Loucy (cell line): ENCODE results near the gene DISC1.

Experiments used
- H2AFZ ChIP-seq: fragments of 200-600 bp; sonication (generic); 2 replicates; pipeline ENCODE4 v1.6.0; 2016; ENCODE audit warnings: antibody characterized with exemption, mild to moderate bottlenecking, low read length, moderate library complexity
- H3F3A ChIP-seq: fragments of 200-600 bp; 2 replicates; pipeline ENCODE4 v1.6.0; 2016; ENCODE audit warnings: antibody characterized with exemption, low read depth, mild to moderate bottlenecking
- H3K27me3 ChIP-seq: fragments of 200-600 bp; sonication (generic); 2 replicates; pipeline ENCODE4 v1.6.1; 2014; ENCODE audit warnings: low read length, mild to moderate bottlenecking; ENCODE audit not compliant: insufficient read depth, poor library complexity, severe bottlenecking
- H3K36me3 ChIP-seq: fragments of 200-600 bp; sonication (generic); 2 replicates; pipeline ENCODE4 v1.6.1; 2016; ENCODE audit warnings: low read length; ENCODE audit not compliant: insufficient read depth
- H3K4me1 ChIP-seq: fragments of 200-600 bp; sonication (generic); 2 replicates; pipeline ENCODE4 v1.5.1; 2014; ENCODE audit warnings: low read length, mild to moderate bottlenecking; ENCODE audit not compliant: insufficient read depth, poor library complexity, severe bottlenecking
- H3K4me2 ChIP-seq: fragments of 200-600 bp; sonication (generic); 2 replicates; pipeline ENCODE4 v1.6.0; 2014; ENCODE audit warnings: antibody characterized with exemption, low read length, low read depth, mild to moderate bottlenecking; ENCODE audit not compliant: poor library complexity, severe bottlenecking
- H3K4me3 ChIP-seq: fragments of 200-600 bp; sonication (generic); 2 replicates; pipeline ENCODE4 v1.5.1; 2014; ENCODE audit warnings: low read length, mild to moderate bottlenecking, mixed read lengths; ENCODE audit not compliant: poor library complexity, severe bottlenecking
- H3K79me2 ChIP-seq: fragments of 200-600 bp; sonication (generic); 2 replicates; pipeline ENCODE4 v1.6.1; 2014; ENCODE audit warnings: low read length; ENCODE audit not compliant: insufficient read depth
- H3K9ac ChIP-seq: fragments of 200-600 bp; sonication (generic); 2 replicates; pipeline ENCODE4 v1.6.0; 2014; ENCODE audit warnings: mild to moderate bottlenecking, low read depth, low read length, moderate library complexity; ENCODE audit not compliant: poor library complexity, severe bottlenecking
- H3K9me2 ChIP-seq: fragments of 200-600 bp; sonication (generic); replicated peaks from 2 replicates; pipeline ENCODE4 v1.6.1; 2016; ENCODE audit warnings: low read depth, low read length, mixed read lengths
- H3K9me3 ChIP-seq: fragments of 200-600 bp; sonication (generic); 2 replicates; pipeline ENCODE4 v1.6.1; 2014; ENCODE audit warnings: mild to moderate bottlenecking, antibody characterized with exemption, low read length, low read depth; ENCODE audit not compliant: insufficient read depth
- H4K20me1 ChIP-seq: fragments of 200-600 bp; sonication (generic); 2 replicates; pipeline ENCODE4 v1.6.0; 2014; ENCODE audit warnings: antibody characterized with exemption, low read length, mild to moderate bottlenecking; ENCODE audit not compliant: insufficient read depth, poor library complexity, severe bottlenecking
- CTCF ChIP-seq: fragments of 200-600 bp; sonication (generic); conservative IDR thresholded peaks from 2 replicates; pipeline ENCODE4 v1.5.1; 2014; ENCODE audit warnings: mild to moderate bottlenecking, antibody characterized with exemption, low read length
- EZH2phosphoT487 ChIP-seq: fragments of 200-600 bp; IDR thresholded peaks from 2 replicates; pipeline ENCODE4 v1.6.1; 2018; ENCODE audit warnings: antibody characterized with exemption, mild to moderate bottlenecking, moderate library complexity, borderline replicate concordance

DISC1 gene

GRCh38 chr1:231847612-231848397 is 221.2 kb downstream of the DISC1 start:
- Histone ChIP-seq H4K20me1 (peaks cover 7% of the 10 kb centered on the region), H3K4me3 (no peak overlapping the region), H3K79me2 (no peaks in the 10 kb centered on the region), H3K36me3 (no peaks in the 10 kb centered on the region), H3K9ac (no peak overlapping the region), H3K27me3 (no peaks in the 10 kb centered on the region), H3K9me2 (no peaks in the 10 kb centered on the region), H2AFZ (no peak overlapping the region), H3F3A (no peaks in the 10 kb centered on the region), H3K9me3 (no peaks in the 10 kb centered on the region), H3K4me2 (no peak overlapping the region), H3K4me1 (peaks cover 4% of the 10 kb centered on the region)
- TF ChIP-seq CTCF (no peak), EZH2phosphoT487 (no peak)

GRCh38 chr1:231849981-231850380 is 223.4 kb downstream of the DISC1 start:
- H2AFZ ChIP-seq, result no peak overlapping the region

GRCh38 chr1:231850786-231851185 is 224.2 kb downstream of the DISC1 start:
- H3K9ac ChIP-seq, result no peak overlapping the region
- peaks cover under 1% of the 10 kb centered on the region for H4K20me1 ChIP-seq
- no peaks in the 10 kb centered on the region for H3K36me3 ChIP-seq
- H3K9me3 ChIP-seq, result no peaks in the 10 kb centered on the region
- TF ChIP-seq EZH2phosphoT487 (no peak), CTCF (no peak)
- H3K27me3 ChIP-seq, result no peaks in the 10 kb centered on the region
- no peaks in the 10 kb centered on the region for H3K4me1 ChIP-seq
- H2AFZ ChIP-seq, result no peak overlapping the region
- no peak overlapping the region for H3K4me2 ChIP-seq
- no peaks in the 10 kb centered on the region for H3K9me2 ChIP-seq
- H3K4me3 ChIP-seq, result no peak overlapping the region
- H3K79me2 ChIP-seq, result no peaks in the 10 kb centered on the region
- H3F3A ChIP-seq, result no peaks in the 10 kb centered on the region

More at GRCh38 chr1:231849981-231850380, 223.4 kb downstream of the DISC1 start:
- no peak overlapping the region for H3K9ac ChIP-seq
- no peaks in the 10 kb centered on the region for H3K27me3 ChIP-seq
- H3K9me2 ChIP-seq, result no peaks in the 10 kb centered on the region
- H3F3A ChIP-seq, result no peaks in the 10 kb centered on the region
- H3K36me3 ChIP-seq, result no peaks in the 10 kb centered on the region
- H3K4me1 ChIP-seq, result peaks cover 4% of the 10 kb centered on the region
- H4K20me1 ChIP-seq, result peaks cover 7% of the 10 kb centered on the region
- no peak for TF ChIP-seq EZH2phosphoT487
- no peak for TF ChIP-seq CTCF
- H3K9me3 ChIP-seq, result no peaks in the 10 kb centered on the region
- no peaks in the 10 kb centered on the region for H3K79me2 ChIP-seq
- H3K4me2 ChIP-seq, result no peak overlapping the region
- H3K4me3 ChIP-seq, result no peak overlapping the region
